Smooth muscle cell of the brain vasculature (primary cell): ENCODE results near the gene MT1G.
"Not testable (repeated sequence)": the region's sequence is repeated elsewhere in the genome, so short reads cannot be mapped to it uniquely, and the experiment has no call there.

ENCODE experiments used
- DNase-seq: peaks from one replicate; pipeline ENCODE4 v3.0.0-alpha.2; 2012; ENCODE audit warnings: low read depth, low spot score

Gene MT1G

DNA sequence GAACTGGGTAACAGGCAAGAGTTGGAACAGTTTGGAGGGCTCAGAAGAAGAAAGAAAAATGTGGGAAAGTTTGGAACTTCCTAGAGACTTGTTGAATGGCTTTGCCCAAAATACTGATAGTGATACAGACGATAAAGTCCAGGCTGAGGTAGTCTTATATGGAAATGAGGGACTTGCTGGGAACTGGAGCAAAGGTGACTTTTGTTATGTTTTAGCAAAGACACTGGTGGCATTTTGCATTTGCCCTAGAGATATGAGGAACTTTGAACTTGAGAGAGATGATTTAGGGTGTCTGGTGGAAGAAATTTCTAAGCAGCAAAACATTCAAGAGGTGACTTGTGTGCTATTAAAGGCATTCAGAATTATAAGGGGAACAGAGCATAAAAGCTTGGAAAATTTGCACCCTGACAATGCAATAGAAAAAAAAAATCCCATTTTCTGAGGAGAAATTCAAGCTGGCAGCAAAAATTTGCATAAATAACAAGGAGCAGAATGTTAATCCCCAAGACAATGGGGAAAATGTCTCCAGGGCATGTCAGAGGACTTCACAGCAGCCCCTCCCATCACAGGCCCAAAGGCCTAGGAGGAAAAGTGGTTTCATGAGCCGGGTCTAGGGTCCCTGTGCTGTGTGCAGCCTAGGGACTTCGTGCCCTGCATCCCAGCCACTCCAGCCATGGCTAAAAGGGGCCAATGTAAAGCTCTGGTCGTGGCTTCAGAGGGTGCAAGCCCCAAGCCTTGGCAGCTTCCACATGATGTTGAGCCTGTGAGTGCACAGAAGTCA, 46.0 kb downstream of the MT1G start:
- not testable (repeated sequence) for DNase-seq

DNA sequence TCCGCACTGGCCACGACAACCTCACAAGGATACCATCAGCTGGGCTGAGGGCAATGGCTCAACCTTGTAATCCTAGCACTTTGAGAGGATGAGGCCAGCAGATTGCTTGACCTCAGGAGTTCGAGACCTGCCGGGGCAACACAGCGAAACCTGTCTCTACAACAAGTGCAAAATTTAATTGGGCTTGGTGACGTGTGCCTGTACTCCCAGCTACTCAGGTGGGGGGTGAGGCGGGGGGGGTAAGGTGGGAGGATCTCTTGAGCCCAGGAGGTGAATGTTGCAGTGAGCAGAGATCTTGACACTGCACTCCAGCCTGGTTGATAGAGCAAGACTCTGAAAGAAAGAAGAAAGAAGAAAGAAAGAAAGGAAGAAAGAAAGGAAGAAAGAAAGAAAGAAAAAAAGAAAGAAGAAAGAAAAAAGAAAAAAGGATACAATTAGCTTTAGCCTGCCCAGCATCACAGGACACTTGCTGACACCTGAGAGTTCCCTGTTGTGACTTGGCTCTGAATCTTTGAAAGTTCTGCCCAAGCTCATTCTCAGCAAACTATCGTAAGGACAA, 47.4 kb downstream of the MT1G start:
- DNase-seq: no peak

DNA sequence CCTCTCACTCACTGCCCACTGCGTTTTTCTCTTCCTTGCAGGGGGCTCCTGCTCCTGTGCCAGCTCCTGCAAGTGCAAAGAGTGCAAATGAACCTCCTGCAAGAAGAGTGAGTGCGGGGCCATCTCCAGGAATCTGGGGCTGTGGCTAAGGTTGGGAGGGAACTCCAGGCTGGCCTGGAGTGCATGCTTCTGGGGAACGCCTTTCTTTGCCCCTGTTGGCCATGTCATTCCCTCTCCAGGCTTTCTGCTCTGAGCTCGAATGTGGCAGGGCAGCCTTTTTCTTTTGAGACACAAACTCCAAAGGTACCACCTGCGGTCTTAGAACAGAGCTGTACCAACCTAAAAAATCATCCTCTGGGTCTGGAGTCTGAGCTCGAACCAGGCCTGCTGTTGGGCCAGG, 49.7 kb downstream of the MT1G start:
- DNase-seq: no peak

DNA sequence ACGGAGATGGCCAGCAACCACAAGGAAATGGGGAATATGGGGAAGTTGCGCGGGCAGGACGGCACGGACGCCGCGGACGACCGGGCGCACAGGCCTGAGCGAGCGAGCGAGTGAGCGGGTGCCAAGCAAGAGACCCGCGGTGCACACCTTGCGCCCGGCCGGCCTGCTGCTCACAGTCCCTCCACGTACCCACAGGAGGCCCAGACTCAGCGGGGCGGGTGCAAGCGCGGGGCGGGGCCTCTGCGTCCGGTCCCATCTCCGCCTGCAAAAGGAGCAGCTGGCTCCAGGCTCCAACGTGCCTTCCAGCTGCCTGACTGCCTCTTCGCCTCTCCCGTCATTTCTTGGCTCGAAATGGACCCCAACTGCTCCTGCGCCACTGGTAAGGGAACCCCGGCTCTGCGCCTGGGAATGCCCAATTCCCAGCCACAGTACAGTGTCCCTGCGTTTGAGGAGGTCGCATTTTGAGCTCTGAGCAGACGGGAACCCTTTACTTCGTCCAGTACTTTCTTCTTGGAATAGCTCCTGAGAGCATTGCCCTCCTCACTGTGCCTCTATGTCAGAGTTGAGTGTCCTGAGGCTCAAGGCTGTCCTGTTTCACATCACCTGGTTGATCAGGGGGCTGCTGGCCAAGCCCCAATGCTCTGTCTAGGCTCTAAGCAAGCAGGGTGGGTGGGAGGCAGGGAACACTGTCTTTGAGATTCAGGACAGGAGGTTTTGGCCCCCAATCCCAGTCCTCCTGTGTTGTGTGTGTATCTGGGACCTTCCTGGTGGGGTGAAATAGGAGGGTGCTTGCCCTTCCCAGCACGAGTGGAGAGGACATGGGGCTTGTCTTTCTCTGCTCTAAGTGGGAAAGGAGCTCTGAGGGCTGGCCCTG, 50.4 kb downstream of the MT1G start:
- DNase-seq: no peak
